A673 (cell line): ENCODE results near the gene DSE. TPM values are rescaled to one million over a fixed set of nuclear protein-coding genes. Genes with fewer than 3 reads are reported as not detected.

Experiments used
- BruUV-seq: library from RNA; stranded (reverse); fragments of 400-500 nt; replicated peaks from 2 replicates; lab custom pipeline; 2021; lab: Mats Ljungman, UMichigan
- CTCF ChIA-PET: fragments of 300-600 bp; sonication (Branson Sonifier 250); formaldehyde crosslinking; loops from one replicate; lab custom pipeline; 2022; ENCODE audit warnings: antibody characterized with exemption; lab: Charles Lee
- POLR2A ChIA-PET: fragments of 300-600 bp; sonication (Branson Sonifier 250); formaldehyde crosslinking; loops from one replicate; lab custom pipeline; 2022; ENCODE audit warnings: antibody characterized with exemption; ENCODE audit not compliant: low non-redundant PET; lab: Charles Lee
- DNase-seq: peaks from one replicate; pipeline ENCODE4 v3.0.0-alpha.2; 2015; ENCODE audit warnings: low spot score
- H3K27ac ChIP-seq: fragments of 200-600 bp; sonication (generic); 2 replicates; pipeline ENCODE4 v1.5.1; 2016; ENCODE audit warnings: mixed run types, low read depth, mild to moderate bottlenecking, mixed read lengths, antibody characterized with exemption, low read length; ENCODE audit not compliant: poor library complexity, severe bottlenecking
- H3K27me3 ChIP-seq: fragments of 200-600 bp; sonication (generic); replicated peaks from 2 replicates; pipeline ENCODE4 v1.6.1; 2017; ENCODE audit warnings: mixed run types, low read depth, mild to moderate bottlenecking, mixed read lengths, antibody characterized with exemption, low read length; ENCODE audit not compliant: insufficient read depth, poor library complexity
- H3K36me3 ChIP-seq: fragments of 200-600 bp; sonication (generic); 2 replicates; pipeline ENCODE4 v1.6.1; 2016; ENCODE audit warnings: mixed run types, mild to moderate bottlenecking, mixed read lengths, antibody characterized with exemption, low read length; ENCODE audit not compliant: insufficient read depth, poor library complexity, severe bottlenecking
- H3K4me1 ChIP-seq: fragments of 200-600 bp; sonication (generic); 2 replicates; pipeline ENCODE4 v1.6.1; 2017; ENCODE audit warnings: mixed run types, mild to moderate bottlenecking, mixed read lengths, antibody characterized with exemption, low read length; ENCODE audit not compliant: insufficient read depth, poor library complexity, severe bottlenecking
- H3K4me3 ChIP-seq: fragments of 200-600 bp; sonication (generic); 2 replicates; pipeline ENCODE4 v1.5.1; 2016; ENCODE audit warnings: low read depth, mixed run types, mild to moderate bottlenecking, mixed read lengths, low read length; ENCODE audit not compliant: poor library complexity, severe bottlenecking
- H3K9me3 ChIP-seq: fragments of 200-600 bp; sonication (generic); 2 replicates; pipeline ENCODE4 v1.6.1; 2016; ENCODE audit warnings: mixed run types, low read depth, mild to moderate bottlenecking, mixed read lengths, antibody characterized with exemption, low read length; ENCODE audit not compliant: poor library complexity, severe bottlenecking
- EZH2 ChIP-seq: fragments of 200-600 bp; sonication (generic); IDR thresholded peaks from 2 replicates; pipeline ENCODE4 v1.6.1; 2017; ENCODE audit warnings: borderline replicate concordance, low read depth, mild to moderate bottlenecking, mixed read lengths, antibody characterized with exemption, low read length; ENCODE audit not compliant: poor library complexity, severe bottlenecking
- intact Hi-C: fragments of 100-400 bp; cut with micrococcal nuclease; formaldehyde crosslinking; loops from one replicate; pipeline ENCODE4 v1.10.0; 2022; ENCODE audit not compliant: unreplicated experiment
- total RNA-seq: library from RNA; stranded (reverse); gene quantifications from 2 replicates; pipeline ENCODE4 v1.2.3, GENCODE V29; 2021
- TF ChIP-seq, protein P1 (sequence below): fragments of 300-800, 200-600 bp; sonication (generic); conservative IDR thresholded peaks from 2 replicates; pipeline ENCODE4 v1.5.1; 2017; ENCODE audit warnings: low read depth, mild to moderate bottlenecking, antibody characterized with exemption, low read length, moderate library complexity, mixed read lengths

Gene DSE
- total RNA-seq, 1 experiment from 2014 or later: 31.4 TPM

DNA sequence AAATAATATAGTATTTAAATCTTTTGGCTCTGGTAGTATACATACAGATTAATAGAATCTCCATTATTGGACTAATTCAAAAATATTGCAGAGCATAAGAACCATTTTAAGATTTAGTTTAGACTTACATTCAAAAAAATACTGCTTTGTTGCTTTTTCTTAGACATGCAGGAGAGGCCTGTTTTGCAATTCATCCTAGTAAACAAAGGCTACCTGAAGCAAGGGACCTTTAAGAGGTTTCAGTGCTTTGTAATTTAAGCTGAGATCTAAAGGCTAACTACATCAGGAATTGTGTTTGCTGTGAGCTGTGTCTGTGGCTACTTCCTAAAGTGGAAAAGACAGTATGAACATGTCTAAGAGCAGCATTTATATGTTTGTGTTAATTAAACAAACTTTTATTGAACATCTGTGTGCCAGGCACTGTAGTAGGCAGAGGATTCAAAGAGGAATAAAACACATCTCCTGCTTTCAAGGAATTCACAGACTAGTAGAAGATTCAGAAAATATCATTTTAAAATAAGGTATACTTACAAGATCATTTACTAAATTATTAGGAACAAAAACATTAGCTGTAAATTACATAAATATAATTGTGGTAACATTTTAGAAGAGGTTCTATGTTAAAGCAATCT is 61.3 kb downstream of the DSE start:
- no peak for DNase-seq
- CTCF ChIA-PET: no interaction called here
- POLR2A ChIA-PET: no interaction called here

DNA sequence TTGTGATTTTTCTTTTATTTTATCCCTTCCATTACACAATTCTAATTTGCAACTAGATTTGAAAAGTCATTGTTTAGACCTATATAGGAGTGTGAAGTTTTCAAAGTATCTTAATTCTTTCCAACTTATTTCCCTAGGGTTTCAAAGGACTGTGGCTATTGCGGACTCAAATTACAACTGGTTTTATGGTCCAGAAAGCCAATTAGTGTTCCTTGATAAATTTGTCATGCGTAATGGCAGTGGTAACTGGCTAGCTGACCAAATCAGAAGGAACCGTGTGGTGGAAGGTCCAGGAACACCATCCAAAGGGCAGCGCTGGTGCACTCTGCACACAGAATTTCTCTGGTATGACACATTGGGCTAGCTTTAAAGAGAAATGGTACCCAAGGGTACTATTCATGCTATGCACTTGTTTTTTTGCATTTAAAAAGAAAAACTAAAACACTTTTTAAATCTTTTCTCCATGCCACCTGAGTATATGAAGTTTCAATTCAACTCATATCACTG is 62.5 kb downstream of the DSE start:
- Histone ChIP-seq H3K27ac (no peak overlapping the region), H3K27me3 (no peaks in the 10 kb centered on the region), H3K9me3 (no peaks in the 10 kb centered on the region), H3K36me3 (no peaks in the 10 kb centered on the region), H3K4me3 (no peak overlapping the region), H3K4me1 (peaks cover 4% of the 10 kb centered on the region)
- ChIA-PET CTCF (interaction anchor here (0.7 kb wide), 1 partner anchor 52 kb away, joined by 7 read pairs; no protein-coding TSS in a partner anchor), POLR2A (no interaction called here)
- intact Hi-C loops: loop anchor here (10.0 kb wide), 1 partner anchor 148 kb away; no protein-coding TSS in a partner anchor
- no TSS peak for BruUV-seq
- TF ChIP-seq EZH2: no peak
- TF ChIP-seq, protein P1, sequence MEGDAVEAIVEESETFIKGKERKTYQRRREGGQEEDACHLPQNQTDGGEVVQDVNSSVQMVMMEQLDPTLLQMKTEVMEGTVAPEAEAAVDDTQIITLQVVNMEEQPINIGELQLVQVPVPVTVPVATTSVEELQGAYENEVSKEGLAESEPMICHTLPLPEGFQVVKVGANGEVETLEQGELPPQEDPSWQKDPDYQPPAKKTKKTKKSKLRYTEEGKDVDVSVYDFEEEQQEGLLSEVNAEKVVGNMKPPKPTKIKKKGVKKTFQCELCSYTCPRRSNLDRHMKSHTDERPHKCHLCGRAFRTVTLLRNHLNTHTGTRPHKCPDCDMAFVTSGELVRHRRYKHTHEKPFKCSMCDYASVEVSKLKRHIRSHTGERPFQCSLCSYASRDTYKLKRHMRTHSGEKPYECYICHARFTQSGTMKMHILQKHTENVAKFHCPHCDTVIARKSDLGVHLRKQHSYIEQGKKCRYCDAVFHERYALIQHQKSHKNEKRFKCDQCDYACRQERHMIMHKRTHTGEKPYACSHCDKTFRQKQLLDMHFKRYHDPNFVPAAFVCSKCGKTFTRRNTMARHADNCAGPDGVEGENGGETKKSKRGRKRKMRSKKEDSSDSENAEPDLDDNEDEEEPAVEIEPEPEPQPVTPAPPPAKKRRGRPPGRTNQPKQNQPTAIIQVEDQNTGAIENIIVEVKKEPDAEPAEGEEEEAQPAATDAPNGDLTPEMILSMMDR: no peak
- DNase-seq: no peak

More for the DNA sequence above, 61.3 kb downstream of the DSE start:
- TF ChIP-seq, protein P1: no peak
- TF ChIP-seq EZH2: no peak
- Histone ChIP-seq H3K9me3 (no peaks in the 10 kb centered on the region), H3K4me3 (no peak overlapping the region), H3K4me1 (no peaks in the 10 kb centered on the region), H3K27ac (no peak overlapping the region), H3K27me3 (no peaks in the 10 kb centered on the region), H3K36me3 (peaks cover 3% of the 10 kb centered on the region)
- intact Hi-C loops: loop anchor here (10.0 kb wide), 1 partner anchor 147 kb away; no protein-coding TSS in a partner anchor
- BruUV-seq: no TSS peak

DNA sequence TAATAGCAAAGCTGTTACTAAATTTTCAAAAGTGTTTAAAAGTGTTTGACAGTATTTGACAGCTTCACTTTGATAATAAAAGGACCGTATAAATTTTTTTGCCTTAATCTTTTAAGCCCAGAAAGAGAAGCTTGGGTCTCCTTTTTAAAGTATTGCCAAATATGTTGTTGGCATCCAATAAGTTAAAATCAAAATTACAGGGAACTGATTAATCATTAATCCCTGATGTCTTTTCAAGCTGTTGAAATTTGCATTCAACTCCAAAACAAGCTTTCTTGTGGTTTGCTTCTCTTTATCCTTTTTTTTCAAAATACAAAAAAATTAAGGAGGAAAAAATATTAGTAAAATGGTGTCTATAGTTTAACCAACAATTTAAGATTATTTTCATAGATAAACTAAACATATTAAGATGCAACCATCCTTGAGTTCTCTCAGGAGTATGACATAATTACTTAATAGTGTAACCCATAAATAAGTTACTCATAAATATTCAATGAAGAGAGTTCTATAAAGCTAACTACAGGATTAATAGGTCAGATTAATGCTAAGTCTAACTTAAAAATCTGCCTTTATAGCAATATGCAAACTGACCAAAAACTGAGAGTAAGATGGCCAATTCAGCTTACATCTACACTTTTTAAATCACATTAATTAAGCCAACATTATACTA is 63.4 kb downstream of the DSE start:
- Histone ChIP-seq H3K27ac (no peak overlapping the region), H3K36me3 (no peaks in the 10 kb centered on the region), H3K4me1 (peaks cover 13% of the 10 kb centered on the region), H3K9me3 (no peaks in the 10 kb centered on the region), H3K4me3 (no peak overlapping the region), H3K27me3 (no peaks in the 10 kb centered on the region)
- POLR2A ChIA-PET: no interaction called here
- CTCF ChIA-PET: interaction anchor here (0.7 kb wide), 1 partner anchor 53 kb away, joined by 7 read pairs; no protein-coding TSS in a partner anchor
- no TSS peak for BruUV-seq
- no peak for DNase-seq
- intact Hi-C loops: loop anchor here (10.0 kb wide), 1 partner anchor 149 kb away; no protein-coding TSS in a partner anchor
- no peak for TF ChIP-seq EZH2
- TF ChIP-seq, protein P1: no peak
